Loucy (cell line): ENCODE results near the gene C1QTNF9.

Source experiments
- CTCF ChIP-seq: fragments of 200-600 bp; sonication (generic); conservative IDR thresholded peaks from 2 replicates; pipeline ENCODE4 v1.5.1; 2014; ENCODE audit warnings: mild to moderate bottlenecking, antibody characterized with exemption, low read length
- EZH2phosphoT487 ChIP-seq: fragments of 200-600 bp; IDR thresholded peaks from 2 replicates; pipeline ENCODE4 v1.6.1; 2018; ENCODE audit warnings: antibody characterized with exemption, mild to moderate bottlenecking, moderate library complexity, borderline replicate concordance

- TF ChIP-seq CTCF (no peak), EZH2phosphoT487 (no peak)
Measured at GRCh38 chr13:24340608-24340955, 31.2 kb downstream of the C1QTNF9 start.
